MM.1S (cell line): ENCODE measurements around the gene SCYGR2.

Experiments used
- DNase-seq: peaks from one replicate; pipeline ENCODE4 v3.0.0-alpha.2; 2015
- H2AFZ ChIP-seq: fragments of 300-600 bp; sonication (generic); 2 replicates; pipeline ENCODE4 v1.6.0; 2016; ENCODE audit warnings: antibody characterized with exemption, low read length
- H3F3A ChIP-seq: fragments of 300-600 bp; sonication (generic); 2 replicates; pipeline ENCODE4 v1.6.1; 2016; ENCODE audit warnings: mild to moderate bottlenecking, antibody characterized with exemption, low read length, moderate library complexity, mixed read lengths; ENCODE audit not compliant: insufficient read depth
- H3K27ac ChIP-seq: fragments of 300-600 bp; sonication (generic); 2 replicates; pipeline ENCODE4 v1.5.1; 2016; ENCODE audit warnings: mild to moderate bottlenecking, low read length
- H3K27me3 ChIP-seq: fragments of 300-600 bp; sonication (generic); replicated peaks from 2 replicates; pipeline ENCODE4 v1.6.0; 2016; ENCODE audit warnings: low read length; ENCODE audit not compliant: insufficient read depth
- H3K36me3 ChIP-seq: fragments of 300-600 bp; sonication (generic); replicated peaks from 2 replicates; pipeline ENCODE4 v1.6.1; 2016; ENCODE audit warnings: mild to moderate bottlenecking, low read length, mixed read lengths; ENCODE audit not compliant: insufficient read depth
- H3K4me1 ChIP-seq: fragments of 300-600 bp; sonication (generic); 2 replicates; pipeline ENCODE4 v1.6.1; 2016; ENCODE audit warnings: low read length, mixed read lengths
- H3K4me2 ChIP-seq: fragments of 300-600 bp; sonication (generic); 2 replicates; pipeline ENCODE4 v1.6.0; 2016; ENCODE audit warnings: low read depth, low read length
- H3K4me3 ChIP-seq: fragments of 300-600 bp; sonication (generic); 2 replicates; pipeline ENCODE4 v1.5.1; 2016; ENCODE audit warnings: low read length, mixed read lengths
- H3K79me2 ChIP-seq: fragments of 300-600 bp; sonication (generic); 2 replicates; pipeline ENCODE4 v1.6.1; 2016; ENCODE audit warnings: mixed run types, low read length, mixed read lengths
- H3K9ac ChIP-seq: fragments of 300-600 bp; sonication (generic); 2 replicates; pipeline ENCODE4 v1.6.1; 2016; ENCODE audit warnings: low read length, mixed read lengths
- H3K9me2 ChIP-seq: fragments of 300-600 bp; sonication (generic); replicated peaks from 2 replicates; pipeline ENCODE4 v1.6.1; 2016; ENCODE audit warnings: mild to moderate bottlenecking, low read length, mixed read lengths; ENCODE audit not compliant: insufficient read depth
- H3K9me3 ChIP-seq: fragments of 300-600 bp; sonication (generic); replicated peaks from 2 replicates; pipeline ENCODE4 v1.6.1; 2016; ENCODE audit warnings: mild to moderate bottlenecking, low read length, mixed read lengths; ENCODE audit not compliant: insufficient read depth
- H4K20me1 ChIP-seq: fragments of 300-600 bp; sonication (generic); 2 replicates; pipeline ENCODE4 v1.6.1; 2016; ENCODE audit warnings: mild to moderate bottlenecking, low read length, moderate library complexity, mixed read lengths; ENCODE audit not compliant: insufficient read depth
- EZH2 ChIP-seq: fragments of 300-600 bp; sonication (generic); optimal IDR thresholded peaks from 2 replicates; pipeline ENCODE3; 2017; ENCODE audit warnings: low read depth, mild to moderate bottlenecking, antibody characterized with exemption, low read length, mixed read lengths
- EZH2phosphoT487 ChIP-seq: fragments of 300-600 bp; sonication (generic); IDR thresholded peaks from 2 replicates; pipeline ENCODE4 v1.6.1; 2018; ENCODE audit warnings: antibody characterized with exemption, low read length
- TF ChIP-seq, protein P1 (sequence below): fragments of 300-600 bp; sonication (generic); IDR thresholded peaks from 2 replicates; pipeline ENCODE4 v1.5.1; 2016; ENCODE audit warnings: antibody characterized with exemption, low read length, mixed read lengths

Gene SCYGR2

DNA sequence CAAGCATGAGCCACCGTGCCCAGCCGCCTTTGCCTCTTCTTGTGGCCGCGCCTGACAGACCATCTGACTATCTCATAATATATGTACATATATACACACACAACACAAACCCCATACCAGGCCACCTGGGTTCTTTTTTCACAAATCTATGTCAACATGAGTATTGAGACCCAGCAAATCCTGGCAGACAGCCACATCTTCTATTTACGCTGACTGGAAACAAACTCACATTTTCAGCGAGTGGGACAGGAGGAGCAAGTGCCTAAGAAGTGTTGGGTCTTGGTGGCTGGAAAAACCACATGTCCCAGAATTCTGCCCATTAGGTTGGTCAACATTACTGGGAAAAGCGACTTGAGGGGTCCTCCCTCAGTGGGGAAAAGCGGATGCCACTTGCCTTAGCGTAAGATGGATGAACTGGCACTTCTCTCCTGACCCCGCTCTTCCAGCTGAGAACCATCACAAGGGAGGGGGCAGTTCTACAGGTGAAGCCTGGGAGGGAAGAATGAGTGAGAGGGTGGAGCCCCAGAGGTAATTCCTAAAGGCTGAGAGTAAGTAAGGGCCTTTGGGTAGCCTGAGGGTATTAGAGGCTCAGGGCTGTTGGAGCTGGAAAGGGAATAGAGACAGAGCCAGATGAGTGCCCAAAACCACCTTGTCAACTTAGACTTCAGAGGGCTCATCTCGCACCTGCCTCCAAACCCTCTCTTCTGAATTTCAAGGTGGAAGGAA, 14.0 kb downstream of the SCYGR2 start:
- Histone ChIP-seq H3K4me2 (no peak overlapping the region), H3K79me2 (no peaks in the 10 kb centered on the region), H3K9ac (no peak overlapping the region), H4K20me1 (no peaks in the 10 kb centered on the region), H2AFZ (no peak overlapping the region), H3K4me3 (no peak overlapping the region), H3K36me3 (no peaks in the 10 kb centered on the region), H3K27ac (no peak overlapping the region), H3K9me2 (no peaks in the 10 kb centered on the region), H3K27me3 (no peaks in the 10 kb centered on the region), H3K9me3 (no peaks in the 10 kb centered on the region), H3F3A (no peaks in the 10 kb centered on the region), H3K4me1 (peaks cover 11% of the 10 kb centered on the region)
- no peak for DNase-seq
- TF ChIP-seq EZH2phosphoT487 (no peak), EZH2 (no peak)
- TF ChIP-seq, protein P1, sequence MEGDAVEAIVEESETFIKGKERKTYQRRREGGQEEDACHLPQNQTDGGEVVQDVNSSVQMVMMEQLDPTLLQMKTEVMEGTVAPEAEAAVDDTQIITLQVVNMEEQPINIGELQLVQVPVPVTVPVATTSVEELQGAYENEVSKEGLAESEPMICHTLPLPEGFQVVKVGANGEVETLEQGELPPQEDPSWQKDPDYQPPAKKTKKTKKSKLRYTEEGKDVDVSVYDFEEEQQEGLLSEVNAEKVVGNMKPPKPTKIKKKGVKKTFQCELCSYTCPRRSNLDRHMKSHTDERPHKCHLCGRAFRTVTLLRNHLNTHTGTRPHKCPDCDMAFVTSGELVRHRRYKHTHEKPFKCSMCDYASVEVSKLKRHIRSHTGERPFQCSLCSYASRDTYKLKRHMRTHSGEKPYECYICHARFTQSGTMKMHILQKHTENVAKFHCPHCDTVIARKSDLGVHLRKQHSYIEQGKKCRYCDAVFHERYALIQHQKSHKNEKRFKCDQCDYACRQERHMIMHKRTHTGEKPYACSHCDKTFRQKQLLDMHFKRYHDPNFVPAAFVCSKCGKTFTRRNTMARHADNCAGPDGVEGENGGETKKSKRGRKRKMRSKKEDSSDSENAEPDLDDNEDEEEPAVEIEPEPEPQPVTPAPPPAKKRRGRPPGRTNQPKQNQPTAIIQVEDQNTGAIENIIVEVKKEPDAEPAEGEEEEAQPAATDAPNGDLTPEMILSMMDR = no peak

DNA sequence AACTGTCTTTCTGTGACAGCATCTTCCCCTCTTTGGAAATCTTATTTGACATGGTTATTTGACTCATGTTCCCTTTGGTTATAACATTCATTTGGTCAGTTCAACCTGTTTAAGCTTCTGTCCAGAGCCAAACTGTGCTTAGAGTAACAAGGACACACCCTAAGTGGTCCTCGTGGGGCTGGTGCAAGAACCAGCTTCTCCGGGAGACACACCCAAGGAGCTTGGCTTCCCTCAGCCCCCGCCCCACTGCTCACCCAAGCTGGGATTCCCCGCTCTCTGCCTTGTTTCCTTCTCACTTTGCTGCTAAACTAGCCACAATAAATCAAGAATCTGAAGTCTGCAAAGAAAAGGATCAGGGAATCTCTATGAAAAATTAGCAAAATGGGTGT, 14.6 kb downstream of the SCYGR2 start:
- DNase-seq = no peak
- H3K27me3 ChIP-seq = no peaks in the 10 kb centered on the region
- H3K79me2 ChIP-seq = no peaks in the 10 kb centered on the region
- H3K27ac ChIP-seq = no peak overlapping the region
- H3K9me3 ChIP-seq = no peaks in the 10 kb centered on the region
- TF ChIP-seq, protein P1 = no peak
- TF ChIP-seq EZH2 = no peak
- TF ChIP-seq EZH2phosphoT487 = no peak
- no peak overlapping the region for H3K9ac ChIP-seq
- no peaks in the 10 kb centered on the region for H4K20me1 ChIP-seq
- H2AFZ ChIP-seq = no peak overlapping the region
- no peaks in the 10 kb centered on the region for H3K36me3 ChIP-seq
- H3F3A ChIP-seq = no peaks in the 10 kb centered on the region
- no peak overlapping the region for H3K4me2 ChIP-seq
- no peak overlapping the region for H3K4me3 ChIP-seq
- peaks cover 7% of the 10 kb centered on the region for H3K4me1 ChIP-seq
- no peaks in the 10 kb centered on the region for H3K9me2 ChIP-seq

DNA sequence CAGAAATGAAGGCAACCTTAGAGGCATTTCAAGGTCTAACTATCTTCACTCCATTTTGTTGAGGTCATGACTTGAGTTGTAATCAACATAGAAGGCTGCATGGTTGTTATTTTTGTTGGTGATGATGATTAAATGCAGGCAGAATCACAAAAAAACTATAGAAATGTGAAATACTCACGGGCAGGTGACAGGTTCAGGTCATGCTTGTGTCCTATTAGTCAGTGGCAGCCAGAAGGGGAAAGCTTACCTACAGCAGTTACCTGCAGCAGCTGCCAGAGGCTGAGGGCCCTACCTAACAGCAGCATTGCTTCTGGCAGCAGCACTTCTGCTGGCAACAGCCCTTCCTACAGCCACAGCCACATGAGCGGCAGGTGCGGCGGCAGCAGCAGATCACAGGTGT, 15.6 kb downstream of the SCYGR2 start:
- H3K9me2 ChIP-seq = no peaks in the 10 kb centered on the region
- H2AFZ ChIP-seq = no peak overlapping the region
- H3K27ac ChIP-seq = no peak overlapping the region
- H3K79me2 ChIP-seq = no peaks in the 10 kb centered on the region
- H3K4me2 ChIP-seq = no peak overlapping the region
- peaks cover 5% of the 10 kb centered on the region for H3K4me1 ChIP-seq
- H3K4me3 ChIP-seq = no peak overlapping the region
- H3K9ac ChIP-seq = no peak overlapping the region
- no peak for DNase-seq
- TF ChIP-seq EZH2phosphoT487 (no peak), EZH2 (no peak)
- TF ChIP-seq, protein P1 = no peak
- H3K36me3 ChIP-seq = no peaks in the 10 kb centered on the region
- H3F3A ChIP-seq = no peaks in the 10 kb centered on the region
- no peaks in the 10 kb centered on the region for H3K9me3 ChIP-seq
- no peaks in the 10 kb centered on the region for H4K20me1 ChIP-seq
- no peaks in the 10 kb centered on the region for H3K27me3 ChIP-seq
